Measurements from ENCODE around the gene GNB3.

GNB3 gene

GRCh38 chr12:6831450-6831995 lies 9.2 kb upstream of the GNB3 start:
- Histone ChIP-seq H3K4me3 (ENCODE audit: low read length) (no peak overlapping the region), H3K9ac (ENCODE audit: low read depth, low read length) (no peak overlapping the region), H3K9me3 (ENCODE audit: insufficient read depth, low read depth, low read length) (no peaks in the 10 kb centered on the region), H3K27me3 (ENCODE audit: insufficient read depth, low read length) (0 out of 2 replicates have a peak, but pooled peaks cover 1% of the 10 kb centered on the region), H3K27ac (ENCODE audit: low read length) (no peak overlapping the region), H3K4me1 (ENCODE audit: insufficient read depth, low read length) (peaks cover 7% of the 10 kb centered on the region; the same call in 1 of the 2 replicates), H3K36me3 (ENCODE audit: insufficient read depth, low read depth, low read length) (peaks cover 56% of the 10 kb centered on the region)

- Histone ChIP-seq H3K4me3 (ENCODE audit: low read length) (no peak overlapping the region), H3K4me1 (ENCODE audit: insufficient read depth, low read length) (peaks cover 5% of the 10 kb centered on the region; the same call in 1 of the 2 replicates), H3K9me3 (ENCODE audit: insufficient read depth, low read depth, low read length) (no peaks in the 10 kb centered on the region), H3K9ac (ENCODE audit: low read depth, low read length) (no peak overlapping the region), H3K36me3 (ENCODE audit: insufficient read depth, low read depth, low read length) (peaks cover 62% of the 10 kb centered on the region), H3K27me3 (ENCODE audit: insufficient read depth, low read length) (no peaks in the 10 kb centered on the region), H3K27ac (ENCODE audit: low read length) (no peak overlapping the region)
These were observed 8.6 kb upstream of the GNB3 start for GRCh38 chr12:6832125-6832524.

- no peak overlapping the region for H3K4me3 ChIP-seq (ENCODE audit: low read length)
- H3K27me3 ChIP-seq (ENCODE audit: insufficient read depth, low read length) = no peaks in the 10 kb centered on the region
- peaks cover 74% of the 10 kb centered on the region for H3K36me3 ChIP-seq (ENCODE audit: insufficient read depth, low read depth, low read length)
- no peak overlapping the region for H3K27ac ChIP-seq (ENCODE audit: low read length)
- no peak overlapping the region for H3K9ac ChIP-seq (ENCODE audit: low read depth, low read length)
- H3K9me3 ChIP-seq (ENCODE audit: insufficient read depth, low read depth, low read length) = no peaks in the 10 kb centered on the region
- peaks cover 3% of the 10 kb centered on the region; the same call in 1 of the 2 replicates for H3K4me1 ChIP-seq (ENCODE audit: insufficient read depth, low read length)
These were observed 7.4 kb upstream of the GNB3 start for GRCh38 chr12:6833189-6833890.

- H3K9ac ChIP-seq (ENCODE audit: low read depth, low read length) = no peak overlapping the region
- peaks cover 3% of the 10 kb centered on the region; the same call in 1 of the 2 replicates for H3K4me1 ChIP-seq (ENCODE audit: insufficient read depth, low read length)
- H3K27me3 ChIP-seq (ENCODE audit: insufficient read depth, low read length) = no peaks in the 10 kb centered on the region
- no peak overlapping the region for H3K27ac ChIP-seq (ENCODE audit: low read length)
- H3K4me3 ChIP-seq (ENCODE audit: low read length) = no peak overlapping the region
- H3K9me3 ChIP-seq (ENCODE audit: insufficient read depth, low read depth, low read length) = no peaks in the 10 kb centered on the region
- H3K36me3 ChIP-seq (ENCODE audit: insufficient read depth, low read depth, low read length) = peaks cover 83% of the 10 kb centered on the region
These were observed 6.5 kb upstream of the GNB3 start for GRCh38 chr12:6834254-6834653.

GRCh38 chr12:6834873-6835272 lies 5.9 kb upstream of the GNB3 start:
- H3K27ac ChIP-seq (ENCODE audit: low read length) = no peak overlapping the region
- H3K4me1 ChIP-seq (ENCODE audit: insufficient read depth, low read length) = peaks cover 3% of the 10 kb centered on the region; the same call in 1 of the 2 replicates
- no peak overlapping the region for H3K9ac ChIP-seq (ENCODE audit: low read depth, low read length)
- H3K27me3 ChIP-seq (ENCODE audit: insufficient read depth, low read length) = no peaks in the 10 kb centered on the region
- no peaks in the 10 kb centered on the region for H3K9me3 ChIP-seq (ENCODE audit: insufficient read depth, low read depth, low read length)
- H3K4me3 ChIP-seq (ENCODE audit: low read length) = no peak overlapping the region
- H3K36me3 ChIP-seq (ENCODE audit: insufficient read depth, low read depth, low read length) = peaks cover 88% of the 10 kb centered on the region

GRCh38 chr12:6836851-6837250 lies 3.9 kb upstream of the GNB3 start:
- H3K9ac ChIP-seq (ENCODE audit: low read depth, low read length) = no peak overlapping the region
- H3K4me3 ChIP-seq (ENCODE audit: low read length) = no peak overlapping the region
- H3K27me3 ChIP-seq (ENCODE audit: insufficient read depth, low read length) = no peaks in the 10 kb centered on the region
- H3K4me1 ChIP-seq (ENCODE audit: insufficient read depth, low read length) = 0 out of 2 replicates have a peak, but pooled peaks cover 4% of the 10 kb centered on the region
- H3K27ac ChIP-seq (ENCODE audit: low read length) = no peak overlapping the region
- H3K9me3 ChIP-seq (ENCODE audit: insufficient read depth, low read depth, low read length) = no peaks in the 10 kb centered on the region
- peaks cover 78% of the 10 kb centered on the region for H3K36me3 ChIP-seq (ENCODE audit: insufficient read depth, low read depth, low read length)

- Histone ChIP-seq H3K9me3 (ENCODE audit: insufficient read depth, low read depth, low read length) (no peaks in the 10 kb centered on the region), H3K27ac (ENCODE audit: low read length) (no peak overlapping the region), H3K9ac (ENCODE audit: low read depth, low read length) (no peak overlapping the region), H3K4me1 (ENCODE audit: insufficient read depth, low read length) (0 out of 2 replicates have a peak, but pooled peaks cover 4% of the 10 kb centered on the region), H3K36me3 (ENCODE audit: insufficient read depth, low read depth, low read length) (peaks cover 79% of the 10 kb centered on the region), H3K4me3 (ENCODE audit: low read length) (no peak overlapping the region), H3K27me3 (ENCODE audit: insufficient read depth, low read length) (no peaks in the 10 kb centered on the region)
These were observed 3.2 kb upstream of the GNB3 start for GRCh38 chr12:6837370-6838060.

GRCh38 chr12:6838854-6839253 lies 1.9 kb upstream of the GNB3 start:
- H3K27me3 ChIP-seq (ENCODE audit: insufficient read depth, low read length) = no peaks in the 10 kb centered on the region
- H3K4me3 ChIP-seq (ENCODE audit: low read length) = no peak overlapping the region
- no peaks in the 10 kb centered on the region for H3K9me3 ChIP-seq (ENCODE audit: insufficient read depth, low read depth, low read length)
- peaks cover 83% of the 10 kb centered on the region for H3K36me3 ChIP-seq (ENCODE audit: insufficient read depth, low read depth, low read length)
- H3K4me1 ChIP-seq (ENCODE audit: insufficient read depth, low read length) = 0 out of 2 replicates have a peak, but pooled peaks cover 4% of the 10 kb centered on the region
- no peak overlapping the region for H3K9ac ChIP-seq (ENCODE audit: low read depth, low read length)
- no peak overlapping the region for H3K27ac ChIP-seq (ENCODE audit: low read length)

GRCh38 chr12:6839482-6840201 lies 1.1 kb upstream of the GNB3 start:
- H3K9ac ChIP-seq (ENCODE audit: low read depth, low read length) = no peak overlapping the region
- 0 out of 2 replicates have a peak, but pooled peaks cover 4% of the 10 kb centered on the region for H3K4me1 ChIP-seq (ENCODE audit: insufficient read depth, low read length)
- peaks cover 81% of the 10 kb centered on the region for H3K36me3 ChIP-seq (ENCODE audit: insufficient read depth, low read depth, low read length)
- no peak overlapping the region for H3K4me3 ChIP-seq (ENCODE audit: low read length)
- H3K27ac ChIP-seq (ENCODE audit: low read length) = no peak overlapping the region
- no peaks in the 10 kb centered on the region for H3K9me3 ChIP-seq (ENCODE audit: insufficient read depth, low read depth, low read length)
- no peaks in the 10 kb centered on the region for H3K27me3 ChIP-seq (ENCODE audit: insufficient read depth, low read length)

- H3K9ac ChIP-seq (ENCODE audit: low read depth, low read length) = no peak overlapping the region
- H3K4me1 ChIP-seq (ENCODE audit: insufficient read depth, low read length) = 0 out of 2 replicates have a peak, but pooled peaks cover 4% of the 10 kb centered on the region
These were observed 395 bp upstream of the GNB3 start for GRCh38 chr12:6840330-6840729.

GRCh38 chr12:6842075-6842474 lies 1.4 kb downstream of the GNB3 start:
- Histone ChIP-seq H3K4me3 (ENCODE audit: low read length) (no peak overlapping the region), H3K9me3 (ENCODE audit: insufficient read depth, low read depth, low read length) (no peaks in the 10 kb centered on the region), H3K27me3 (ENCODE audit: insufficient read depth, low read length) (no peaks in the 10 kb centered on the region), H3K4me1 (ENCODE audit: insufficient read depth, low read length) (0 out of 2 replicates have a peak, but pooled peaks cover 4% of the 10 kb centered on the region), H3K9ac (ENCODE audit: low read depth, low read length) (no peak overlapping the region), H3K36me3 (ENCODE audit: insufficient read depth, low read depth, low read length) (peaks cover 86% of the 10 kb centered on the region), H3K27ac (ENCODE audit: low read length) (no peak overlapping the region)

More at GRCh38 chr12:6840330-6840729, 395 bp upstream of the GNB3 start:
- no peaks in the 10 kb centered on the region for H3K27me3 ChIP-seq (ENCODE audit: insufficient read depth, low read length)
- no peak overlapping the region for H3K27ac ChIP-seq (ENCODE audit: low read length)
- no peak overlapping the region for H3K4me3 ChIP-seq (ENCODE audit: low read length)
- no peaks in the 10 kb centered on the region for H3K9me3 ChIP-seq (ENCODE audit: insufficient read depth, low read depth, low read length)
- H3K36me3 ChIP-seq (ENCODE audit: insufficient read depth, low read depth, low read length) = peaks cover 82% of the 10 kb centered on the region
